ENCODE results near the gene GOLGA1. TPM values are rescaled to one million over a fixed set of nuclear protein-coding genes. Genes with fewer than 3 reads are reported as not detected.

The GOLGA1 gene
- total and polyA plus RNA-seq, 2 of the 13 experiments (the other 11 are each of a cell fraction or from before 2014, with no cell fraction given) = 12.7 to 15.9 TPM

- TF ChIP-seq HOMEZ (CRISPR knock-in tag; IDR thresholded peaks at IDR 0.05; ENCODE audit: low read depth) = peak; percentile 40; the same call in 1 of the 2 replicates
- peak; percentile 44; the same call in 1 of the 2 replicates for TF ChIP-seq ZSCAN9 (CRISPR knock-in tag; IDR thresholded peaks at IDR 0.05; ENCODE audit: borderline replicate concordance)
- no peak for TF ChIP-seq ZNF619 (CRISPR knock-in tag; IDR thresholded peaks at IDR 0.05)
- no peak for TF ChIP-seq ZNF260 (CRISPR knock-in tag; IDR thresholded peaks at IDR 0.05; ENCODE audit: borderline replicate concordance, low read depth)
- no peak for TF ChIP-seq NFRKB (IDR thresholded peaks at IDR 0.05)
- TF ChIP-seq FOXP4 (CRISPR knock-in tag; IDR thresholded peaks at IDR 0.05) = no peak
- no peak for TF ChIP-seq ZBTB44 (CRISPR knock-in tag; IDR thresholded peaks at IDR 0.05)
- TF ChIP-seq XRCC5 (optimal IDR thresholded peaks at IDR 0.05; ENCODE audit: low read length) = no peak
- TF ChIP-seq ZNF12 (CRISPR knock-in tag; IDR thresholded peaks at IDR 0.05) = 0 out of 2 replicates have a peak, but pooled peaks have one; percentile 13
- no peak for TF ChIP-seq HOXD1 (CRISPR knock-in tag; IDR thresholded peaks at IDR 0.05)
- no peak for TF ChIP-seq NCOA5 (CRISPR knock-in tag; IDR thresholded peaks at IDR 0.05)
- no peak for TF ChIP-seq PCBP1 (IDR thresholded peaks at IDR 0.05; ENCODE audit: borderline replicate concordance, low read depth, low read length)
- peak; percentile 30; the same call in 1 of the 2 replicates for TF ChIP-seq ZNF460 (CRISPR knock-in tag; IDR thresholded peaks at IDR 0.05; ENCODE audit: borderline replicate concordance)
- TF ChIP-seq ZNF614 (CRISPR knock-in tag; IDR thresholded peaks at IDR 0.05; ENCODE audit: borderline replicate concordance) = no peak
- no peak for TF ChIP-seq DRAP1 (CRISPR knock-in tag; IDR thresholded peaks at IDR 0.05)
- peak; percentile 31; the same call in 1 of the 2 replicates for TF ChIP-seq UBTF (CRISPR knock-in tag; IDR thresholded peaks at IDR 0.05)
- no peak for TF ChIP-seq ZNF773 (CRISPR knock-in tag; IDR thresholded peaks at IDR 0.05; ENCODE audit: borderline replicate concordance)
- no peak for TF ChIP-seq ZNF276 (CRISPR knock-in tag; IDR thresholded peaks at IDR 0.05; ENCODE audit: low read depth)
These were observed 43.1 kb downstream of the GOLGA1 start (continued) for GRCh38 chr9:124897570-124898460.

All from HepG2 (cell line).